Pancreas (tissue), 10 donors: ENCODE data around the gene DTNB. TPM values are rescaled to one million over a fixed set of nuclear protein-coding genes. Genes with fewer than 3 reads are reported as not detected.
A peak's percentile ranks its signal among the peaks of the same experiment; 100 is the strongest.

ENCODE experiments used
- ATAC-seq, 4 donors: fragments of 200-7000 bp; cut with Tn5 transposase; one replicate each; pipeline versions ENCODE4 v1.8.0 to v1.9.1; 2020; ENCODE audit warnings: mild to moderate bottlenecking in 4 of 4, moderate library complexity in 4 of 4
- DNase-seq, 6 donors: peaks; one replicate each; pipeline ENCODE4 v3.0.0-alpha.2; 2020
- FAIRE-seq: peaks from 2 replicates; lab custom pipeline; 2012; peaks lifted over from hg19 to GRCh38; lab: Jason Lieb, UNC
- H3K27ac ChIP-seq, 4 donors: fragments of 200-600 bp; sonication (generic); 1 replicate in 3 of 4; 2 replicates in 1 of 4; pipeline versions ENCODE4 v1.5.0 to v1.8.0; 2020
- H3K27me3 ChIP-seq, 4 donors: fragments of 200-600 bp; one replicate each; pipeline ENCODE4 v1.8.0; 2021
- H3K36me3 ChIP-seq, 3 donors: fragments of 200-600 bp; sonication (generic) in 1 of 3; one replicate each; pipeline versions ENCODE4 v1.5.0 to v1.8.0; 2020 to 2021
- H3K4me1 ChIP-seq, 3 donors: fragments of 200-600 bp; one replicate each; pipeline ENCODE4 v1.8.0; 2021
- H3K4me3 ChIP-seq, 4 donors: fragments of 200-600 bp; sonication (generic) in 2 of 4; one replicate each; pipeline versions ENCODE4 v1.5.0 to v1.8.0; 2020 to 2021
- H3K9me3 ChIP-seq, 4 donors: fragments of 200-600 bp; one replicate each; pipeline ENCODE4 v1.8.0; 2021
- WGBS, 2 donors: extraction: QIAGEN DNeasy Blood & Tissue Kit; methylation state at CpG; one replicate each; pipeline ENCODE4 v1.1.7; 2013; 5-methylcytosine and 5-hydroxymethylcytosine counted together
- intact Hi-C, 3 donors: fragments of 100-400 bp; cut with DNase I; formaldehyde crosslinking; loops; one replicate each; pipeline versions ENCODE4 v1.11.1 to v1.14.2; 2022
- polyA plus RNA-seq, 2 donors: library from polyadenylated mRNA; stranded (reverse); fragments of 200-250 nt; gene quantifications; one replicate each; pipeline ENCODE4 v1.2.3, GENCODE V29; 2013
- total RNA-seq, 6 donors: library from RNA; stranded (reverse); fragmentation: NEBNext Ultra II Directional in 4 of 6; extraction: Animal tissue kit (Norgen Biotek cat#: 25700) in 4 of 6; gene quantifications; one replicate each; pipeline versions ENCODE4 v1.2.1 to v1.2.4, GENCODE V29; 2021 to 2023
- TF ChIP-seq, protein P1 (sequence below), 4 donors: fragments of 200-600 bp; sonication (generic) in 3 of 4; IDR thresholded peaks; one replicate each; pipeline versions ENCODE4 v1.5.0 to v1.8.0; 2021; ENCODE audit warnings: antibody characterized with exemption in 4 of 4
- donor health status: healthy with polysubstance abuse.
- donor health status: DM: no; HTN: no; CAD: no; lungs with moderate emphysema.
- donor health status: DM: no; HTN: no; CAD: no.
- donor health status: control.
- donor health status: control.
- donor health status: Bipolar disorder and iron deficiency.
- donor health status: DM: yes; HTN: yes; CAD: no.
- donor health status: DM: no; HTN: no; CAD: no.
- donor health status: DM: no; HTN: no; CAD: no.
- donor health status: DM: yes; HTN: yes; CAD: no.

The DTNB gene
- total and polyA plus RNA-seq, 8 donors: 10.8 to 27.8 (median 15.1) TPM

DNA sequence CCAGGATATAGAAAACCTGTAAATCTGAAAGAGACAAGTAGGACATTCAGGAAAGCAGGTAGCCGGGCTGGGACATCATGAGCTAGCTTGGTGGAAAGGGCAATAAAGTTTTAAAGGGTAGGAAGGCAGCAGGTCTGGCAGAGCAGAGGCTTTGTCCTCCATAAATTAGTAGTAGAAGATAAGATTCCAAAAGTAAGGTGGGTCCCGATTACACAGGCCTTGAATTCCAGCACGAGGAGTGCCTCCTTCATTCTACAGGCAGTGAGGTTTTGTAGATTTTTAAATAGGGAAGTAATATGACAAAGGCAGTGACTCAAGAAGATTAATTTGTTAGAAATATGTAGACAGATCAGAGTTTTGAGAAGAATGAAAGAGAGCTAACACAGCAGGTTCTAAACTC is 160.7 kb downstream of the DTNB start:
- Histone ChIP-seq H3K27me3 (no peaks in the 10 kb centered on the region), H3K27ac (peak overlapping the region in 1 of 4 donors; percentile 20), H3K36me3 (no peaks in the 10 kb centered on the region), H3K9me3 (no peaks in the 10 kb centered on the region), H3K4me1 (peaks cover 0 to 7% (median 3%) of the 10 kb centered on the region in 3 donors), H3K4me3 (no peak overlapping the region)
- DNase-seq: no peak
- TF ChIP-seq, protein P1, sequence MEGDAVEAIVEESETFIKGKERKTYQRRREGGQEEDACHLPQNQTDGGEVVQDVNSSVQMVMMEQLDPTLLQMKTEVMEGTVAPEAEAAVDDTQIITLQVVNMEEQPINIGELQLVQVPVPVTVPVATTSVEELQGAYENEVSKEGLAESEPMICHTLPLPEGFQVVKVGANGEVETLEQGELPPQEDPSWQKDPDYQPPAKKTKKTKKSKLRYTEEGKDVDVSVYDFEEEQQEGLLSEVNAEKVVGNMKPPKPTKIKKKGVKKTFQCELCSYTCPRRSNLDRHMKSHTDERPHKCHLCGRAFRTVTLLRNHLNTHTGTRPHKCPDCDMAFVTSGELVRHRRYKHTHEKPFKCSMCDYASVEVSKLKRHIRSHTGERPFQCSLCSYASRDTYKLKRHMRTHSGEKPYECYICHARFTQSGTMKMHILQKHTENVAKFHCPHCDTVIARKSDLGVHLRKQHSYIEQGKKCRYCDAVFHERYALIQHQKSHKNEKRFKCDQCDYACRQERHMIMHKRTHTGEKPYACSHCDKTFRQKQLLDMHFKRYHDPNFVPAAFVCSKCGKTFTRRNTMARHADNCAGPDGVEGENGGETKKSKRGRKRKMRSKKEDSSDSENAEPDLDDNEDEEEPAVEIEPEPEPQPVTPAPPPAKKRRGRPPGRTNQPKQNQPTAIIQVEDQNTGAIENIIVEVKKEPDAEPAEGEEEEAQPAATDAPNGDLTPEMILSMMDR (IDR thresholded peaks at IDR 0.05): no peak
- FAIRE-seq: no peak
- ATAC-seq: peak in 3 of 4 donors; percentile 37 to 63 (median 56)
- intact Hi-C loops: no loop called here
- WGBS, 2 donors: 64 to 65% methylated on average over 3 of the region's 3 CpGs

DNA sequence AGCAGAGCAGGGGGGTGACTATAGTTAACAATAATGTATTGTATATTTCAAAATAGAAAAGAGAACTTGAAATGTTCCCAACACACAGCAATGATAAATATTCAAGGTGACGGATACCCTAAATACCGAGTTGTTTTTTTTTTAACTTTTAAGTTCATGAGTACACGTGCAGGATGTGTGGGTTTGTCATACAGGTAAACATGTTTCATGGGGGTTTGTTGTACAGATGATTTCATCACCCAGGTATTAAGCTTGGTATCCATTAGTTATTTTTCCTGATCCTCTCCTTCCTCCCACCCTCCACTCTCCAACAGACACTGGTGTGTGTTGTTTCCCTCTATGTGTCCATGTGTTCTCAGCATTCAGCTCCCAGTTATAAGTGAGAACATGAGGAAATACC is 167.2 kb downstream of the DTNB start:
- WGBS, 2 donors: 72 to 82% methylated on average over 3 of the region's 3 CpGs
- Histone ChIP-seq H3K9me3 (no peaks in the 10 kb centered on the region), H3K27me3 (no peaks in the 10 kb centered on the region), H3K36me3 (no peaks in the 10 kb centered on the region), H3K27ac (no peak overlapping the region), H3K4me3 (no peak overlapping the region), H3K4me1 (no peaks in the 10 kb centered on the region)
- no peak for FAIRE-seq
- ATAC-seq: no peak
- intact Hi-C loops: no loop called here
- no peak for DNase-seq
- TF ChIP-seq, protein P1 (IDR thresholded peaks at IDR 0.05): no peak

GRCh38 chr2:25505622-25506021 is 167.8 kb downstream of the DTNB start:
- Histone ChIP-seq H3K9me3 (no peaks in the 10 kb centered on the region), H3K27me3 (no peaks in the 10 kb centered on the region), H3K4me3 (no peak overlapping the region), H3K4me1 (no peaks in the 10 kb centered on the region), H3K27ac (no peak overlapping the region), H3K36me3 (no peaks in the 10 kb centered on the region)
- FAIRE-seq (no peak), ATAC-seq (no peak), DNase-seq (no peak)
- TF ChIP-seq, protein P1 (IDR thresholded peaks at IDR 0.05): no peak
- 95 to 98% methylated on average over 2 of the region's 2 CpGs for WGBS, 2 donors
- intact Hi-C loops: no loop called here

- DNase-seq: no peak
- Histone ChIP-seq H3K27ac (no peak overlapping the region), H3K36me3 (no peaks in the 10 kb centered on the region), H3K27me3 (no peaks in the 10 kb centered on the region), H3K9me3 (no peaks in the 10 kb centered on the region), H3K4me1 (no peaks in the 10 kb centered on the region), H3K4me3 (no peak overlapping the region)
- intact Hi-C loops: no loop called here
- ATAC-seq: no peak
- TF ChIP-seq, protein P1 (IDR thresholded peaks at IDR 0.05): no peak
- 73 to 84% methylated on average over 3 of the region's 3 CpGs for WGBS, 2 donors
- FAIRE-seq: no peak
Observed at GRCh38 chr2:25505182-25505581, 168.2 kb downstream of the DTNB start.

DNA sequence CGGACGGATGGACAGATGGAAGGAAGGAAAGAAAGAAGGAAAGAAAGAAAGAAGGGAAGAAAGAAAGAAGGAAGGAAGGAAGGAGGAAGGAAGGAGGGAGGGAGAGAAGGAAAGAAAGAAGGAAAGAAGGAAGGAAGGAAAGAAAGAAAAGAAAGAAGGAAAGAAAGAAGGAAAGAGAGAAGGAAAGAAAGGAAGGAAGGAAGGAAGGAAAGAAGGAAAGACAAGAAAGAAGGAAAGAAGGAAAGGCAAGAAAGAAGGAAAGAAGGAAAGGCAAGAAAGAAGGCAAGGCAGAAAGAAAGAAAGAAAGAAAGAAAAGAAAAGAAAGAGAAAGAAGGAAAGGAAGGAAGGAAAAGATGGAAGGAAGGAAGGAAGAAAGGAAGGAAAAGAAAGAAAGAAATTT is 169.1 kb downstream of the DTNB start:
- WGBS, 2 donors: 98% methylated on average over 2 of the region's 2 CpGs
- Histone ChIP-seq H3K27ac (no peak overlapping the region), H3K4me3 (no peak overlapping the region), H3K4me1 (no peaks in the 10 kb centered on the region), H3K27me3 (no peaks in the 10 kb centered on the region), H3K36me3 (no peaks in the 10 kb centered on the region), H3K9me3 (no peaks in the 10 kb centered on the region)
- TF ChIP-seq, protein P1 (IDR thresholded peaks at IDR 0.05): no peak
- no peak for DNase-seq
- no peak for ATAC-seq
- intact Hi-C loops: no loop called here
- no peak for FAIRE-seq
